Measurements from ENCODE around the gene AXDND1. TPM values are rescaled to one million over a fixed set of nuclear protein-coding genes. Genes with fewer than 3 reads are reported as not detected.

AXDND1 gene, protein sequence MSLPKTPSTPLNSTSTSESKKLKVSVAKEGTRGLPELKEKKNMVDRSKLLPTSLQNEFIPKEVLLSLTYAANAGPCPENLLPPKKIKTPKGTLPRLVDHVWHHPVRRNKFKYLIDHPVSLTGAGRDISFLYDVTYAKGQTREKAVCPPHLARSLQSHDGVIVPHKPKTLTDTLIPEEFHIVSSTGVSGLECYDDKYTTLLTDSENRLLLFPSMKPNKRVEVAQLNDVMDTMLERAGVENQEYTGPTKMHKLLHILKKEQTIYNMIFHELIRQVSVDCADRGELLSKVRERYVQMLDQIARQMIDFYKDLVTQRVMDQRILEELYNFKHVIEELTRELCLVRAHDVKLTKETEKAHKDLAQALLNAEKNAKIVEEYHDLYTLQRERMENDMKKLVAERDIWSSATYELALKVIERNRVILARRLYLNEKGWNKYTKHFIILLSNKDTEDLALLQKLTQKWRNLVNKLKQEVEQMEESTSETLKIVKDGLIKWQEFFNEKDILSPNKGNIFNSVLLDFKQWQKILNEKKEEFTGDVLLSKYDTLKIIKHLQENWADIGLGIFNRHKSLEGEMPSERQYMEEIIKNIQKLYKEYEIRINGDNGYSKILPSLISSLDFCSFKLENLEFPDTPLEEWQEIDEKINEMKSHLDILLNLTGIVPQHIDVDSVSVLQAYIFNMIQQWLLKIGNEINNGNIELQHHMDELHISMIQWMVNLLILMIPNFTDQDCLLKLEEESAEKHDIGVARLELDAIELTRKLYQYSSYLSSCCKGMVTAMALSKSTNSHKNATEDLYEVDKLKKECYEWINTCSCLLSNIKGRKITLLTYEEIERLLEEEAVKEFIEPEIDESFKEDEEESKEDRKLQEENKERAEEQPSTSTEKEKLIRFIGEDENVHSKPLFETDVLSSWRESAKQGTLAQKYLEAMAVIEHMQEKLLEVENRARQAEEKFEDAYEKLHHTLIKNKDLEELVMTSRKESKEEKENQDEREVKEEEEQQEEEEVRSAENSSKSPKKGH
- total RNA-seq = under 1 TPM in 1 of 4 donors, not detected in 3; 0.39 TPM

DNA sequence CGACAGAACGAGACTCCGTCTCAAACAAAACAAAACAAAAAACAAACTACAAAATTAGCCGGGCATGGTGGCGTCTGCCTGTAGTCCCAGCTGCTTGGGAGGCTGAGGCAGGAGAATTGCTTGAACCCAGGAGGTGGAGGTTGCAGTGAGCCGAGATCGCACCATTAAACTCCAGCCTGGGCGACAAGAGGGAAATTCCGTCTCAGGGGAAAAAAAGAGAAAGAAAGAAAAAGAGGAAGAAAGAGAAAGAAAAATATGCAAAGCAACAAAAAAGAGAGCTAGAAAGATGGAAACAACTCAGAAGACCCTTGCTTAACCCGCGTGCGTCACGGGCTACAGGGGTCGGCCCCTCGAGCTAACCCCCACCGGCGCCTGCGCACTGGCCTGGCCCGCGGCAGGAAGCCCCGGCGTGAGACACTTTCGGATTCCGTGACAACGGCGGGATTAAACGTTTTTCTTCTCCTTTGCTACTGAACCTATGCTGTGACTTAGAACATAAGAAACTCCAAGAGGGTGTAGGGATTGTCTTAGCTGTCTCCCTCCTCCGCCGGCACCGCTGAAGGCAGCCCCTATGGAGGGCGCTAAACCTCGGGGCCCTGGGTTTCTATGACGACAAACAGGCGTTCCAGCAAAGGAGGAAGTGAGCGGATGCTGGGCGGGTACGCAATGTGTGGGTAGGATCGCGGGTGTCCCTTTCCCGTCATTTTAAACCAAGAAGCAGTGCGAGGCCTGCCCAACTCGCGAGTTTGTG, at the start of gene AXDND1:
TSS of gene AXDND1 (plus strand) at position 630 of the 751 bp plus-strand sequence. CDS start 539 bp downstream, outside the sequence.
- intact Hi-C loops (cut with DNase I; ENCODE audit: low total_unique reads) = loop anchor here (5.0 to 10.0 kb wide), 3 partner anchors 81 to 831 kb away; no protein-coding TSS in a partner anchor
- WGBS, 2 donors = 7 to 8% methylated on average over 43 of the region's 43 CpGs
- TF ChIP-seq, protein P1, sequence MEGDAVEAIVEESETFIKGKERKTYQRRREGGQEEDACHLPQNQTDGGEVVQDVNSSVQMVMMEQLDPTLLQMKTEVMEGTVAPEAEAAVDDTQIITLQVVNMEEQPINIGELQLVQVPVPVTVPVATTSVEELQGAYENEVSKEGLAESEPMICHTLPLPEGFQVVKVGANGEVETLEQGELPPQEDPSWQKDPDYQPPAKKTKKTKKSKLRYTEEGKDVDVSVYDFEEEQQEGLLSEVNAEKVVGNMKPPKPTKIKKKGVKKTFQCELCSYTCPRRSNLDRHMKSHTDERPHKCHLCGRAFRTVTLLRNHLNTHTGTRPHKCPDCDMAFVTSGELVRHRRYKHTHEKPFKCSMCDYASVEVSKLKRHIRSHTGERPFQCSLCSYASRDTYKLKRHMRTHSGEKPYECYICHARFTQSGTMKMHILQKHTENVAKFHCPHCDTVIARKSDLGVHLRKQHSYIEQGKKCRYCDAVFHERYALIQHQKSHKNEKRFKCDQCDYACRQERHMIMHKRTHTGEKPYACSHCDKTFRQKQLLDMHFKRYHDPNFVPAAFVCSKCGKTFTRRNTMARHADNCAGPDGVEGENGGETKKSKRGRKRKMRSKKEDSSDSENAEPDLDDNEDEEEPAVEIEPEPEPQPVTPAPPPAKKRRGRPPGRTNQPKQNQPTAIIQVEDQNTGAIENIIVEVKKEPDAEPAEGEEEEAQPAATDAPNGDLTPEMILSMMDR (IDR thresholded peaks at IDR 0.05) = no peak
- TF ChIP-seq POLR2A (IDR thresholded peaks at IDR 0.05) = no peak
- DNase-seq (ENCODE audit: low spot score in 2 of 2) = peak; percentile 86 to 96
- peak within 1 kb of the TSS; percentile 47 for H3K4me3 ChIP-seq (ENCODE audit: low read depth, poor library complexity, severe bottlenecking)

DNA sequence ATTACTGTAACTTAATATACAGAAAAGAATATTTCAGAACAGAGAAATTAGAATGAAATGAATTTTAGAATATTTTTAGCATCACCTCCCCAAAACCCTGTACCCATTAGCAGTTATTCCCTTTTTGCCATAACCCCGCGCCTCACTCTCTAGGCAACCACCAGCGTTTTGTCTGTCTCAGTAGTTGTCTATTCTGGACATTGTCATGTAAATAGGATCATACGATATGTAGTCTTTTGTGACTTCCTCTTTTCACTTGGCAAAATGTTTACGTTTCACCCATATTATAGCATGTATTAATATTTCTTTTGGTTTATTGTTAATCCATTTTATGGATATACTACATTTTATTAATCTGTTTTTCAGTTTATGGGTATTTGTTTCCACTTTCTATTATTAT, 47.3 kb upstream of the AXDND1 start:
- WGBS, 2 donors = 79 to 87% methylated on average over 5 of the region's 5 CpGs
- intact Hi-C loops (cut with DNase I; ENCODE audit: low total_unique reads) = no loop called here
- DNase-seq (ENCODE audit: low spot score in 2 of 2) = no peak
- TF ChIP-seq, protein P1 (IDR thresholded peaks at IDR 0.05) = no peak
- no peak for TF ChIP-seq POLR2A (IDR thresholded peaks at IDR 0.05)
- H3K4me3 ChIP-seq (ENCODE audit: low read depth, poor library complexity, severe bottlenecking) = no peak overlapping the region

DNA sequence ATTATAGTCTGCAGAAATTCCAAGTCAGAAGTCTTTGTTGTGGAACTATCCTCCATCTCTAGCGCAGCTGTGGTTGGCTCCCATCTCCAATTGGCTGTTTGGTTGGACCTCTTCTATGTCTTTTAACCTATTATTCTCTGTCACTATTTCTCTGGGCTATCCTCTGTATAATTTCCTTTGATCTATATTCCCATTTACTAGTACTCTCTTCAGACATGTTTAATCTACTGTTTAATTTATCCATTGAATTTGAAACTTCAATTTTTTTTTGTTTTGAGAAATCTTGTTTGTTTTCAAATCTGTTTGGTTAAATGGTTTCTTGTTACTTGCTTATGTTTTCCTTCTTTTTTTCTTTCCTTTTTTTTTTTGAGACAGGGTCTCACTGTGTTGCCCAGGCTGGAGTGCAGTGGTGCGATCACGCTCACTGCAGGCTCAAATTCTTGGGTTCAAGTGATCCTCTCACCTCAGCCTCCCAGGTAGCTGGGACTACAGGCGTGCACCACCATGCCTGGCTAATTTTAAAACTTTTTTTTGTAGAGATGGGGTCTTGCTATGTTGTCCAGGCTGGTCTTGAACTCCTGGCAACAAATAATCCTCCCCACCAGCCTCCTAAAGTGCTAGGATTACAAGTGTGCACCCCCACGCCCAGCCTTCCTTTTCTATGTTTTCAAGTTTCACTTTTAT, 44.1 kb upstream of the AXDND1 start:
- DNase-seq (ENCODE audit: low spot score in 2 of 2) = no peak
- H3K4me3 ChIP-seq (ENCODE audit: low read depth, poor library complexity, severe bottlenecking) = no peak overlapping the region
- intact Hi-C loops (cut with DNase I; ENCODE audit: low total_unique reads) = no loop called here
- 95 to 97% methylated on average over 5 of the region's 5 CpGs for WGBS, 2 donors
- TF ChIP-seq POLR2A (IDR thresholded peaks at IDR 0.05) = no peak
- TF ChIP-seq, protein P1 (IDR thresholded peaks at IDR 0.05) = no peak

DNA sequence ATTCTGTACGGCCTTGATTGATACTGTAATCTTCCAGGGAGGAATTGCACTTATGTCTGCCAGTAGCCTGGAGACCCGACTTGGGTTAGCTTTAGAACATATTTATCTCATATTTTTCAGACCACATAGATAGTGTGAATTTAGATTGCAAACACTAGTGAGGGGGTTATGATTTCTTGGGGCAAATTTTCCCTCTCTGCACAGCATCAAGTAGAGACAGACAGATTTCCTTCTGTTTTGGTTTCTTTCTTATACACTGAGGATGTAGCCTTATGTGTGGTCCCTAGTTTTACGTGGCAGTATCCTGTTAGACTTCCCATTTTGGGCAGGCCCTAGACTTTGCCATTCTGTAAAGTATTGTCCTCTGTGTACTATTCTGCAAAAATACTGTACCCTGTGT, 43.2 kb upstream of the AXDND1 start:
- intact Hi-C loops (cut with DNase I; ENCODE audit: low total_unique reads) = no loop called here
- no peak overlapping the region for H3K4me3 ChIP-seq (ENCODE audit: low read depth, poor library complexity, severe bottlenecking)
- TF ChIP-seq POLR2A (IDR thresholded peaks at IDR 0.05) = no peak
- TF ChIP-seq, protein P1 (IDR thresholded peaks at IDR 0.05) = no peak
- no peak for DNase-seq (ENCODE audit: low spot score in 2 of 2)
- WGBS, 2 donors = 84 to 85% methylated on average over 3 of the region's 3 CpGs

DNA sequence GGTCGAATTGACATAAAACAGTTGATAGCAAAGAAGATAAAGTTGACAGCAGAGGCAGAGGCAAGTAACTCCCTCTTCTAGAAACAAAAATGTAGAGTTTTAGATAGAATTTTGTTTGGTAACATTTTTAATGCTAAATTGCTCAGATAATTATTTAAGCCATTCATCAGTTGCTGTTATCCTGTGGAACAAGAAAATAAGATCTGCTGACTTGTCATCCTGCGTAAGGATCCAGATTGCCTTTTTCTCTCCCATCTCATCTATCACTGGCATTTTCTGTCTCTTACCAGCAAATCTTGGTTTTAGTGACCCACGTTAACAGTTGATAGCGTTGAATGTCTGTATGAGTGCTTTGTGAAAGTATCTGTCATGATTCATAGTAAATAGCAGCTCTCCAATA, 42.3 kb upstream of the AXDND1 start:
- H3K4me3 ChIP-seq (ENCODE audit: low read depth, poor library complexity, severe bottlenecking) = no peak overlapping the region
- TF ChIP-seq, protein P1 (IDR thresholded peaks at IDR 0.05) = no peak
- TF ChIP-seq POLR2A (IDR thresholded peaks at IDR 0.05) = no peak
- no peak for DNase-seq (ENCODE audit: low spot score in 2 of 2)
- WGBS, 2 donors = 89 to 93% methylated on average over 4 of the region's 4 CpGs
- intact Hi-C loops (cut with DNase I; ENCODE audit: low total_unique reads) = no loop called here
